HG03558 (cell line): ENCODE measurements around the gene TRIM17.
A peak's percentile ranks its signal among the peaks of the same experiment; 100 is the strongest.

Source experiments
- ATAC-seq: cut with Tn5 transposase; IDR thresholded peaks from one replicate; pipeline ENCODE4 v1.9.1; 2021; ENCODE audit warnings: moderate number of reproducible peaks; ENCODE audit not compliant: unreplicated experiment; ENCODE audit errors: extremely low read depth

Gene TRIM17

GRCh38 chr1:228416217-228416933, at the start of gene TRIM17:
Gene TRIM17, minus strand, starts transcription at chr1:228416861. Its CDS starts 1,789 bp downstream, at chr1:228415072.
- ATAC-seq, result no peak

GRCh38 chr1:228465571-228466146, 49.0 kb upstream of the TRIM17 start:
- ATAC-seq, result no peak

GRCh38 chr1:228465141-228465540, 48.5 kb upstream of the TRIM17 start:
- ATAC-seq, result no peak

DNA sequence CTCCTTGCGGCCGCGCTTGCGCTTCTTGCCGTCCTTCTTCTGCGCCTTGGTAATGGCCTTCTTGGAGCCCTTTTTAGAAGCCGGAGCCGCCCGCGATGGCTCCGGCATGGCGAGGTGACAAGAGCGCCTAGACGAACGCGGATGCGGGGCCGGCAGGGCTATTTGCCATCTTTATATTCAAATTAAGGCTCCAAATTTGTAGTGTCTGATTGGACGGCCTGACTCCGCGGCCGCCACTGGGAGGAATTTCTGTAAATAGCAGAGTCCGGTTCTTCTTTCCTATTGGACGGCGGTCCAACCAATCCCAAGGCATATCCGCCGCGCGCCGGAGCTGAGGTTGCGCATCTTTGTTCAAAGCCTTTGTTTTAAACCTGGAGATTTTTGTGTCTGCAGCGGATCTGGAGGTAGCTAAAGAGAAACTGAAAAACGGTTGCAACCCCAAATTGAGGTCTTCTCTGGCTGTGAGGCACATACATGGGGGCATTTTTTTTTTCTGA, 47.9 kb upstream of the TRIM17 start:
- peak; percentile 44 for ATAC-seq

GRCh38 chr1:228463559-228464455, 47.1 kb upstream of the TRIM17 start:
- ATAC-seq, result peak; percentile 40

- no peak for ATAC-seq
These were observed 46.4 kb upstream of the TRIM17 start for GRCh38 chr1:228463009-228463558.

GRCh38 chr1:228462560-228462959, 45.9 kb upstream of the TRIM17 start:
- no peak for ATAC-seq

GRCh38 chr1:228460821-228461220, 44.2 kb upstream of the TRIM17 start:
- ATAC-seq, result no peak

DNA sequence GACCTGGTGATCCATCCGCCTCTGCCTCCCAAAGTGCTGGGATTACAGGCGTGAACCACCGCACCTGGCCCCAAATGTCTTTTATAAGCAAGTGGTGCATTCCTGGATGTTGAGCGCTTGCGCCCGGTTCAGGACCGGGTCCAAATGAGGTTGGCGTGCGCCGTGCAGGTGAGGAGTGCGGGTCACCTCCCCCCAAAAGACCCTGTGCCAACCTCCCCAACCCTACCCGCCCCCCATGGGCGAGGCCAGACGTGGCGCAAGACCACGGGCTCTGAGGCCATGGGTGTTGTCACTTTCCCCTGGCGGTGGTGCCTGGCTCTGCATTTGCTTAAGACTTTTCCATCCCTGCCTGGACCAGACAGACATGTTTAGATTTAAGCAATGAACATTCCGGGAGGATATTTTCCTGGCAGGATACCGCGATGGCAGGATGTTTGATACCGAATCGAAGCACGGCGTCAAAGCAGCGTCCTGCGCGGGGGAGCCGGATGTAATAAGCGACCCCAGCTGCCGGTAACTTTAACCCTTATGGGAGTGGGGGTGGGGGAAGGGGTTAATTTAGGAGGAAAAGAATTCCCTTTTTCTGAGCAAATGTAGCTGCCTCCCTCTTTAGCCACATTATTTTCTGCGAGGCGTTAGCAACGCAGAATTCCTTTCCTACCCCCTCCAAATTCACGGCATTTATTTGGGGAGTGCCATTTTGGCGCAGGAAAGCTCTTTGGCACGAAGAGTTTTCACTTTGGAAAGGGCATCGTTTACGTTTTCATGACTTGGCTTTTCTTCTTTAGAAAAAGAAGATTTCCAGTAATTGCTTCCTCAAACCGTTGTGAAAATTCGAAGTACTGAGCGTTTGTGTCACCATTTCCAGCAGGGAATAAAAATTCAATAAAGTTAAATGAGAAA, 42.7 kb upstream of the TRIM17 start:
- no peak for ATAC-seq

DNA sequence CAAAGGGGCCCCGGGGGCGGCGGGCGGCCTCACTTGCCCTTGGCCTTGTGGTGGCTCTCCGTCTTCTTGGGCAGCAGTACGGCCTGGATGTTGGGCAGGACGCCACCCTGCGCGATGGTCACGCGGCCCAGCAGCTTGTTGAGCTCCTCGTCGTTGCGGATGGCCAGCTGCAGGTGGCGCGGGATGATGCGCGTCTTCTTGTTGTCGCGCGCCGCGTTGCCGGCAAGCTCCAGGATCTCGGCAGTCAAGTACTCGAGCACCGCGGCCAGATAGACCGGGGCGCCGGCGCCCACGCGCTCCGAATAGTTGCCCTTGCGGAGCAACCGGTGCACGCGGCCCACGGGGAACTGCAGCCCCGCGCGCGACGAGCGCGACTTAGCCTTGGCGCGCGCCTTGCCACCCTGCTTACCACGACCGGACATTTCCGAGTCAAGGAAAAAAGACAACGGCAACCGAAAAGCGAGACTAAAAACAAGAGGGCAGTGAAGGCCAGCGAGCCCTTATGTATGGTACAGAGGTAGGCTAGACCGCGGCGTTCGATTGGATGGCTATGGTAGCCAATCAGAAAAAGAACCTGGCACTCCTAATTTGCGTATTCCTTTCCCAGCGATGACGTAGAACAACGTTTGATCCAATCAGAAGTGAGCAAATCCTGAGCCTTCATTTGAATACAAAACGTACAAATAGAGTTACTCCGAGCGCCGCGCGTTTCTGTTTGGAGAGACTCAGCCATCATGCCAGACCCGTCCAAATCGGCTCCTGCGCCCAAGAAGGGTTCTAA, 40.9 kb upstream of the TRIM17 start:
- ATAC-seq, result peak; percentile 78

- no peak for ATAC-seq
These were observed 40.3 kb upstream of the TRIM17 start for GRCh38 chr1:228457017-228457395.

DNA sequence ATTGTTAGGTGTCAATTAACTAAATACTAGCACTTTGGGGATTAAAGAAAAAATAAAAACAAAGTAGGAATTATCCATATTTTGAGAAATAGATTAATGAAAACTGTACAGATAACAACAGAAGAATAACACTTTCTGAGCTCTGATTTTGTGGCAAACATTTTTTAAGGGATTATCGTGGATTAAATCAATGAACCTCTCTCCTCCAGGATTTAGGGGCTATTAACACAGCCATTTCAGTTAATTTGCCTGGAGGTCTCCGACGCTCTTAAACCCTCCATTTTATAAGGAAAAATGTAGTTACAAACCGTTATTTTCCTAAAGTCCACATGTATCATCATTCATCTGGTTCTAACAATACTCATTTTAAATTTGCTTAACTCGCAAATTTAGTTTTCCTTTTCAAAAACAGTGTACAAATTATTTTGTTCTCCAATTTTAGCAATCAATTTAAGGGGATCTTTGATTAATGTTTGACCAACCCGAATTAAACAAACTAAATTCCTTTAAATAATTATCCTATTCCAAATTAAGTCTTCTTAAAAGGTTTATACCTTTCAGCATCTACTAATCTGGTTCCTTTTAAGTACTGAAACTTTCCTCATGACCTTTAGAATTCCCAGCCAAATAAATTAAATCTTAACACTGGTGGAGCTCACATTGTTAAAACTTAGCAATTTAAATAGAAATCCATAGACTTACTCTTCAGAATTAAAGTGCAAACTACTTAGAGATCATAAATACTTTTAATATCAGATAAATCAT, 39.8 kb upstream of the TRIM17 start:
- no peak for ATAC-seq

DNA sequence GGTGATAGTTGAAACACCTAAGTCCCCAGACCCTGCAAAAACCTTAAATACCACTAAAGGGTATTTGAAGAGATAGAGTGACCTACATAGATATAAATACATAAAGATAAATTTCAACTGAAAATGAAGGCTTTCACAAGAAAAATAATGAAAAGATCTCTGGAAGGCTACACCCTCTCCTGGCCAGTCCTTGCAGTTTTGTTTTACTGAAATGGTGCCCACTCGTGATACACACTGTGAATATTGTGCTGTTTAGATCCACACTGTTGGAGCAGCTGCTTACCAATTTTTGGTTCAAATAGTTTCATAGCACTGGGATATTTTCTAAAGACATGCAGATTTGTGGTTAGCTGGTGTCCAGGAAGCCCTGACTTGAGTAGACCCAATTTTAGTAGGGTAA, 39.1 kb upstream of the TRIM17 start:
- ATAC-seq, result no peak

GRCh38 chr1:228454238-228454637, 37.6 kb upstream of the TRIM17 start:
- no peak for ATAC-seq

- ATAC-seq, result no peak
These were observed 37.0 kb upstream of the TRIM17 start for GRCh38 chr1:228453614-228454013.

DNA sequence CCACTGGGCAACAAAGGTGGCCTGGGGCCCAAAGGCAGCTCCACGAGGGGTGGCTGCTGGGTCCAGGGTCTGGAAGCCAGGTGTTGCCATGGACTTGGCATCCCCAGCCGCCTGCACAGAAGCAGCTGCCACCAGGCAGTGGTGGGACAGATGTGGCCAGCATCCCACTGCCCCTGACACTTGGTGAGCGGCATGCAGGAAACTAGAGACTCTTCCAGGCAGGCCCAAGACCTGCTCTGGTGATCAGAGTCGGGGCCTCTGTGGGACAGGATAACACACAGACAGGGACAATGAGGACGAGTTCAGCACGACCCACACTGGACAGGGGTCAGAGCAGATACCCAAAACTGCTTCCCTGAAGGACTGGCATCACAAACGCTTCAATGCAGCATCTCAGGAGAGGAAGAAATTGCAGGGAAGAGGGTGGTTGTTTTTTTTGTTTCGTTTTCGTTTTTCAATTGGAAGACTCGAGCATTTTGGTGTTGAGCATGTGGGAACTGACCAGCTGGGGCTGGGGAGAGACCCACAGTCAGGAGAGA, 36.4 kb upstream of the TRIM17 start:
- ATAC-seq, result no peak

DNA sequence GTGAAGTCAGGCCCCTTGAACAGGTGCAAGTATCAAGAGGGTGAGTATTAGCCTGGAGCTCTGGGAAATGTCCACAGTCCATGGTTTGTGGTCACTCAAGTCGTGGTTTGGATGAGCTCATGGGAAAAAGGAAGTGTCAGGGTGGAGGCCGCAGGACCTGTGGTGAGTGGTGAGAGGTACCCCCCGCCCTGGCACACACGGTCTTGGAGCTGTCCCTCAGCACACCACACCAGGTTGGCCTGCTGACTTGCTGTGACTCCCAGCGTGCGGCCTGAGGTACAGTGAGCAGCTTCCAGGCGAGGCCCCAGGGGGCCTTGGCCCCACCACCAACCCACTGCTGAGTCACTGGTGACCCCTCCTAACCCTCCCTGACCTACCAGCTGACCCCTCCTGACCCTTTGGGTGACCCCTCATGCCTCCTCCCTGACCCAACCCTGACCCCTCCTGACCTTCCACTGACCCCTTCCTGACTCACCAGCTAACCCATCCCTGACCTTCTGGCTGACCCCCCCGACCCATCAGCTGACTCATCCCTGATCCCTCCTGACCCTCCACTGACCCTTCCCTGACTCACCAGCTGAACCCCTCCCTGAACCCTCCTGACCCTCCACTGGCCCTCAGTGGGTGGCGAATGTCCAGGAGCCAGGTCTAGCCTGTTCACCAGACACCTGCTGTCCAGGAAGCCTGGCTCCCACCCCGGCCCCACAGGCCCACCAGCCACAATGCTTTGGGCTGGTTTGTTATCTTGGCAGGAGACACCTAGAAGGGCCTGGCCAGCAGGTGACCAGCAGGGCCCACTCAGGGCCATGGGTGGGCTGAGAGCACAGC, 35.7 kb upstream of the TRIM17 start:
- no peak for ATAC-seq
